Left kidney (tissue), 2 donors: ENCODE data around the gene DIP2A. TPM values are rescaled to one million over a fixed set of nuclear protein-coding genes. Genes with fewer than 3 reads are reported as not detected.

ENCODE experiments used
- DNase-seq: peaks from one replicate; pipeline ENCODE4 v3.0.0-alpha.2; 2013
- polyA plus RNA-seq: library from polyadenylated mRNA; unstranded; fragments of 120-200 nt; gene quantifications from one replicate; pipeline ENCODE4 v1.2.1, GENCODE V29; 2013; ENCODE audit not compliant: insufficient read length

Gene DIP2A
- polyA plus RNA-seq, 1 donor = 52.4 TPM

DNA sequence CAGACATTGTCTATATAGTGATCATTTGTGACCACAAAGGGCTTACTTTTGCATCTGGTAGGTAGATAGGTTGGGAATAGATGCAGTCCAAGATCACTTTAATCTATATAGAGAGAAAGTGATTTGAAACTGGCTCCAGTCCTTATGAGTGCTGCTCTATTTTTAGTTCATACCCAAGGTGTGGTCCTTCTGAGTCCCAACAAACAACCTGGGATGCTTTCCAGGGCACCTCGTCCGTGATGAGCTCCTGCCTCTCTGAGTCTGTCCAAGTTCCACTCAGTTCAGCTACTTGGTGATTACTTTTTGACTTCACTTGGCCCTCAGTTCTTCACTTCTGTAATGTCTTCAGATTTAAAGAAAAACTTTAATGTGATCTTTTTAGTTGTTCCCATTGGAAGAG, 20.2 kb downstream of the DIP2A start:
- DNase-seq = no peak

- DNase-seq = no peak
These were observed 21.8 kb downstream of the DIP2A start for GRCh38 chr21:46480466-46480865.

GRCh38 chr21:46482225-46482845, 23.6 kb downstream of the DIP2A start:
- DNase-seq = no peak

DNA sequence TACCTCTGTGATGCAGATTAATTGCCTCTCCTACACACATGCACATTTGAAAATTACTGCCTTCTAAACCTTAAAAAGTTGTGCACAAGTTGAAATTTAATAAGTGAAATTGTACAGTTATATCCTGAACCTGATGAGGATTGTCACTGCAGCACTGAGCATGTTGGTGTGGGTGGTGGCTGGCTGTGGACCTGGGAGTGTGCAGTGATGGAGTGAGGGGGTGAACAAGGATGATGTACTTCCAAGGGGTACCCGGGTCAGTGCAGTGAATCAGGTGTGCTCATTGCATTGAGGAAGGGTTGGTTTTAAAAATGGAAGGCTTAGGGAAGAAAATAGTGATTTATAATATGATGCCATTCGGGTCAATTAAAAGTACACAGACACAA, 24.1 kb downstream of the DIP2A start:
- DNase-seq = no peak

GRCh38 chr21:46483300-46484295, 24.9 kb downstream of the DIP2A start:
- no peak for DNase-seq

- no peak for DNase-seq
These were observed 27.9 kb downstream of the DIP2A start for GRCh38 chr21:46486481-46487126.

DNA sequence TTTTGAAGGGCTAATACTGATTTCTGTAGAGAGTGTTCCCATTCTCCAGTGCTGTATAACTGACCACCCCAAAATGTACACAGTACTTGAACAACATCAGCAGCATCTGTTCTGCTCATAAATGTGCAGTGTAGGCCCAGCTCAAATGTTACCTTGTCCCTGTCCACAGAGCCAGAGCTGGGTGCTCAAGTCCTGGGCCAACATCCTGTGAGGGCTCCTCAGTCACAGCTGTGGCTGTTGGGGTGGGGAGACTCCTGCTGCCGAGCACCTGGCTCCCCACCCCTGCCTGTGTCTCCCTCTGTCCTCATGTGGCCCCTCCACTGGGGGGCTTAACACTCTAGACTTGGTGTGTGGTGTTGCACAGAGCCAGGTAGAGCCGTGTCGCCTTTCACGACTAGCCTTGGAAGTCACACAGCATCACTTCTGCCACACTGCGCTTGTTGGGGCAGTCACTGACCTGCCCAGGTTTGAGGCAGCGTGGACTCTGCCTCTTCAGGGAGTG, 30.5 kb downstream of the DIP2A start:
- no peak for DNase-seq

- no peak for DNase-seq
These were observed 31.1 kb downstream of the DIP2A start for GRCh38 chr21:46489800-46490199.

DNA sequence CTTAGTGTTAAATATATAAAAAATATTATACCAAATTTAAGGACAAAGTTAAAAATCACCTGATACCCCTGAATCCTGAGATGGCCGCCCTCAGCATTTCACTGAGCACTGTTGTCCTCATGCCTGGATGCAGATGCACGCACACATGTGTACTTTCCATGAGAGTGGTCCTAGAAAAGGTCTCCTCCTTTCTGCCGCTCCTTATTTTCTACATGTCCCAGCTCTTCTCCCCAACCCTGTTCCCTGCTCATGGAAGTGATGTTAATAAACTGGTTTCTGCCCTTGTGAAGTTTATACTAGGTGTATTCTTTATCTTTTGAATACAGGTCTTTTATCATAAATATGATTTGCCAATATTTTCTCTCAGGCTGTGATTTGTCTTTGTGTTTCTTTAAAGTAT, 32.9 kb downstream of the DIP2A start:
- DNase-seq = no peak

- no peak for DNase-seq
These were observed 34.2 kb downstream of the DIP2A start for GRCh38 chr21:46492851-46493250.

DNA sequence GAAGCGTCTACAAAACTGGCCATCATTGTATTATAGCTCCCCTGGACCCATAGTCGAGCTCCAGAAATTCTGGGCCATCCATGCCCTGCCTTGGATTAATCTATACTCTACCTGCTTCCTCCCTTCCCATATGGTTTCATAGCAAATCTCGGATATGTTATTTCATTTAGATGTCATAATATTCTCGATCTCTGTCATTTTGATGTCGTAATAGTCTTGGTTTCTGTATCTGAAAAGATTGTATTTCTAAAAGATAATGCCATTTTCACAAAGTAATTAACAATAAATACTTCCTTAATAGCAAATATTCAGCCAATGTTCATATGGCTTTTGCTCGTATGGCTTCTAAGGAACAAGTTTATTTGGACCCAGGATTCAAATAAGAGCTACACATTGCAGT, 35.1 kb downstream of the DIP2A start:
- no peak for DNase-seq

DNA sequence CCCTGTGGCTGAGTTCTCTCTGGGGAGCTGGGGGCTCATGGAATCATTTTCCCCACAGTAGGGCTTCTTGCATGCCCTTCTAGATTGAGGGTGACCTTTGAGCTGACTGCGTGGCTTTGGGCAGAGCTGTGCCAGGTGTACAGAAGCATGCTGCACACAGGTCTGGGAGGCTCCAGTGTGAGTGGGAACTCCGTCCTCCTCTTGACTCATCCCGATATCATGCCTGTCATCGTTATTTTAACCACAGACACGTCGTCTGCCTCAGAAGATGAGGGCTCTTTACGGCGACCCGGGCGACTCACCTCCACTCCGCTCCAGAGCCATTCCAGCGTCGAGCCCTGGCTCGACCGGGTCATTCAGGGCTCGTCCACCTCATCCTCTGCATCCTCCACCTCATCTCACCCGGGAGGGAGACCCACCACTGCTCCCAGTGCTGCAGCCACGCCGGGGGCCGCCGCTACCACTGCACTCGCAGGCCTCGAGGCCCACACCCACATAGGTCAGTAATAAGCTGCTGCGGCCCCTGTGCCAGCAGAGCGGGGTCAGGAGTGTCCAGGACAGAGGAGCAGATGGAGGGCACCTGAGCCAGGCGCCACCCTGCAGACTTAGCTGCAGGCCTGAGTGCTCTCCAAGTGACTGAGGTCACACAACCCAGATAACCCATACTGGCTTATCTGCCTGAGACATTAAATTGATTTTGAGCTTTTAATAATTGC, 39.8 kb downstream of the DIP2A start:
- DNase-seq = no peak

DNA sequence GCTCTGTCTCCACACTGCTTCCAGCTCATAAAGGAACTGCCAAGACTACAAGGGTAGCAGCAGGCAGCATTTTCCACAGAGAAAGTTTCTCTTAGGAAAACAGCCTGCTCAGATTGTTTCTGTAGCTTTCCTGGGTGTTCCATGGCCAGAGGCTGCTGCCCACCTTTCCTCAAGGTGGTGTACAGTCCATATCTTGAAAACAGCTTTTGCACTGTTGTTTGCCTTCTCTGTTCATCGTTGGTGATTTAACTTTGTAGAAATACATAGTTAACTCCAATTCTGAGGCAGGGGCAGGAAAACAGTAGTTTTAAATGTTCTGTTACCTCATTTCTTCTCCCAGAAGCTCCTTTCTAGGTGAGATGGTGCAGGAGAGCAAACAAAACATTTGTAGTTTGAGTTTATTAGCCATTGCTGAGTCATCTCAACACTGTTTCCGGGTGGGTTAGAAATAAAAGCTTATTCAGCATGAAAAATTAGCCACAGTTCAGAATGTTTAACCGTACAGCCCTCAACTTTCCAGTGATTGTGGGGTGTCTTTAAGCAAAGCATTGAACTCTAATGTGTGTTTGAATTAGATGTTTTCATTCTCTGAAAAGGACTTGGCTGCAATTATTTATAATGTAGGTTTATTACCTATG, 41.7 kb downstream of the DIP2A start:
- DNase-seq = no peak

GRCh38 chr21:46503922-46504550, 45.3 kb downstream of the DIP2A start:
- DNase-seq = no peak

DNA sequence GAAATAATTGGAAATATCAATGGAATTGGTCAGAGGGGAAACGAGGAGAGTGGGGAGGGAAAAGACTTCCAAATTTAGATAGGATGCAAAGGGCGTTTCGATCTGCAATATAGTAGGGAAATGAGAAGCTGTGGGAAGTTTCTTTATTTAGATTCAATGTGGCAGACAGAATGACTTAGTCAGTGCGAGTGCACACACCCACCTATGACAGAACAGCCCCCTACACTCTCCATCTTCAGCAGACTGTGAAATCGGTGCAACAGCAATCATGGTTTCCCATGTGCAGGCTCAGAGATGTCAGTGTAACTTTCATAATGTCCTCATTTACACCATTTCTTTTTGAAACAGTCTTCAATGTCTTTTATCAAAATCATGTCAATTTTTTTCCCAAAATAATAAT, 46.0 kb downstream of the DIP2A start:
- DNase-seq = no peak

- DNase-seq = no peak
These were observed 48.9 kb downstream of the DIP2A start for GRCh38 chr21:46507562-46507961.

DNA sequence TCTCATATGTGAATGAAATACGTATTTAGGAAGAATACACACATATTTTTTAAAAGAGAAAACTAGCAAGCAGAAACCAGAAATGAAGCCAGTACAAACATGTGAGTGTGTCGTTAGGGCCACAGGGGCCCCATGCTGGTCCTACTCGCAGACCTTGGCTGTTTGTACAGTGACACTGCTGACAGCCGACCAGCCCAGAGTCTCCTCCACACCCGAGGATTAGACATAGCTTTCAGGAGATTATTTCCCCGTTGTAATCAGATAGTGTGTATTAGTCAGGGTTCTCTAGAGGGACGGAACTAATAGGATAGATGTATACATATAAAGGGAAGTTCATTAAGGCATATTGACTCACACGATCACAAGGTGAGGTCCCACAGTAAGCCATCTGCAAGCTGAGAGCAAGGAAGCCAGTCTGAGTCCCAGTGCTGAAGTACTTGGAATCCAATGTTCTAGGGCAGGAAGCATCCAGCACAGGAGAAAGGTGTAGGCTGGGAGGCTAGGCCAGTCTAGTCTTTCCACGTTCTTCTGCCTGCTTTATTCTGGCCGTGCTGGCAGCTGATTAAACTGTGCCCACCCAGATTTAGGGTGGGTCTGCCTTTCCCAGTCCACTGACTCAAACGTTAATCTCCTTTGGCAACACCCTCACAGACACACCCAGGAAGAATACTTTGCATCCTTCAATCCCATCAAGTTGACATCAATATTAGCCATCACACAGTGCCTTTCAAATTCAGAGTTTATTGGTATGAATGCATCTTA, 51.2 kb downstream of the DIP2A start:
- no peak for DNase-seq

DNA sequence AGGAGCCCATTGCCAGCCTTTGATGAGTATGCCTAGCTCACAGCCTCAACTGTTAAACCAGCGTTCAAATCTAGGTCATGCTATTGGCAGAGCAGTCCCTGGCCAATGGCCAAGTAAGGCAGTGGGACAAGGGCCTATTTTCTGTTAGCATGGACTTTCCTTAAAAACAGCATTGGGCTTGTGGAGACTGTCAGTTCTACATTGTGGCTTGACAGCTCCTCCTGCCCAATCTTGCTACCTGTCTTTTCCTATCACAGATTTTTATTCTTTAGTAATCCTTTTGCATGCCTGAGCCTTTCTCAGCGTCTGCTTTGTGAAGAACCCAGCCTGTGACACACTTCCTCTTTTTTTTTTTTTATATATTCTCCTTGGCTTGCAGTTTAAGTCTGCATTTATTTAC, 56.4 kb downstream of the DIP2A start:
- DNase-seq = no peak

GRCh38 chr21:46516068-46516467, 57.4 kb downstream of the DIP2A start:
- no peak for DNase-seq

DNA sequence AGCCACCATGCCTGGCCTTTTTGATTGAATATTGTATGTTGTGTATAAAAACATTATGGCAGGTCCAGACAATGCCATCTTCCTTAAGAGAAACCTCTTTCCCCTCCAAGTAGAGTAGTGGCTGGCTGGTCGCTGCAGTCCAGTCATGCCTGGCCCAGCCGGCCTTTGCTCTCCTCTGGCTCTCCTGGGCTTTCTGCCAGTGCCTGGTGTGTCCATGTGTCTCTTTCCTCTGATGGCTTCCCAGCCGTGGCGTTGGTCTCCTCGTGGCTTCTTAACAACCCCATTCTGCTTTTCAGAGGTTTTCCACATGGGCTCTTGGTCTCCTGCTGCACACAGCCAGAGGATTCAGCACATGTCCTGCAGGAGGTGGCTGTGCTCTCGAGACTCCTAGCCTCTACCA, 58.7 kb downstream of the DIP2A start:
- DNase-seq = no peak
